Stimulated activated CD8-positive, alpha-beta memory T cell treated with anti-CD3 and anti-CD28 coated beads, Interleukin-15, amount 100 ng/mL, for 4 hours (primary cell): ENCODE measurements around the gene GOLGA1.
"Not testable (repeated sequence)": the region's sequence is repeated elsewhere in the genome, so short reads cannot be mapped to it uniquely, and the experiment has no call there.

Experiments
- DNase-seq, 2 donors: peaks; one replicate each; pipeline ENCODE4 v3.0.0-alpha.2; 2020; ENCODE audit warnings: low read depth in 2 of 2

GOLGA1 gene

GRCh38 chr9:124838132-124838531, 102.8 kb downstream of the GOLGA1 start:
- DNase-seq: not testable (repeated sequence)

- no peak for DNase-seq
Measured at GRCh38 chr9:124835026-124835557, 105.8 kb downstream of the GOLGA1 start.

- no peak for DNase-seq
Measured at GRCh38 chr9:124834591-124834990, 106.3 kb downstream of the GOLGA1 start.

GRCh38 chr9:124831642-124832364, 109.1 kb downstream of the GOLGA1 start:
- no peak for DNase-seq

GRCh38 chr9:124830593-124830992, 110.3 kb downstream of the GOLGA1 start:
- DNase-seq: no peak

GRCh38 chr9:124829334-124829669, 111.6 kb downstream of the GOLGA1 start:
- no peak for DNase-seq

- DNase-seq: no peak
Measured at GRCh38 chr9:124828489-124829333, 112.2 kb downstream of the GOLGA1 start.
